CD14-positive monocyte (primary cell): Measurements from ENCODE around the gene TRIM40. TPM values are rescaled to one million over a fixed set of nuclear protein-coding genes. Genes with fewer than 3 reads are reported as not detected.

Experiments used
- DNase-seq, 3 donors: peaks; one replicate each; pipeline ENCODE4 v3.0.0-alpha.2; 2011 to 2022
- H2AFZ ChIP-seq: 2 replicates; pipeline ENCODE4 v1.6.0; 2012; ENCODE audit warnings: mild to moderate bottlenecking, low read depth, low read length, inconsistent platforms; ENCODE audit not compliant: insufficient read depth, poor library complexity, severe bottlenecking
- H3K27ac ChIP-seq, 2 donors: 1 replicate in 1 of 2; 2 replicates in 1 of 2; pipeline ENCODE4 v1.5.1; 2012 to 2013; ENCODE audit warnings: low read length in 2 of 2, control low read depth in 1 of 2, inconsistent platforms in 1 of 2, low read depth in 1 of 2, mild to moderate bottlenecking in 1 of 2
- H3K27me3 ChIP-seq, 2 donors: one replicate each; pipeline versions ENCODE4 v1.6.0 to v1.6.1; 2011 to 2013; ENCODE audit warnings: low read length in 2 of 2; ENCODE audit not compliant: control insufficient read depth in 2 of 2, insufficient read depth in 2 of 2
- H3K36me3 ChIP-seq, 2 donors: replicated peaks in 1 of 2; 1 replicate in 1 of 2; 2 replicates in 1 of 2; pipeline versions ENCODE4 v1.5.1 to v1.6.1; 2012 to 2013; ENCODE audit warnings: low read length in 2 of 2, control low read depth in 1 of 2, inconsistent platforms in 1 of 2, mild to moderate bottlenecking in 1 of 2; ENCODE audit not compliant: insufficient read depth in 2 of 2, control insufficient read depth in 1 of 2
- H3K4me1 ChIP-seq, 2 donors: 1 replicate in 1 of 2; 2 replicates in 1 of 2; pipeline versions ENCODE4 v1.5.1 to v1.6.1; 2012 to 2013; ENCODE audit warnings: low read length in 2 of 2, control low read depth in 1 of 2, inconsistent platforms in 1 of 2, mild to moderate bottlenecking in 1 of 2, moderate library complexity in 1 of 2; ENCODE audit not compliant: insufficient read depth in 2 of 2, control insufficient read depth in 1 of 2
- H3K4me2 ChIP-seq: replicated peaks from 2 replicates; pipeline ENCODE3; 2012; ENCODE audit warnings: low read length, moderate library complexity, mild to moderate bottlenecking; ENCODE audit not compliant: poor library complexity, severe bottlenecking; ENCODE audit errors: extremely low read depth
- H3K4me3 ChIP-seq, 3 experiments: fragments of 200-600 bp in 1 of 3; sonication (generic) in 1 of 3; replicated peaks in 1 of 3; 1 replicate in 2 of 3; 2 replicates in 1 of 3; pipeline ENCODE4 v1.5.1; 2011 to 2013; ENCODE audit warnings: low read length in 3 of 3, mild to moderate bottlenecking in 3 of 3, control low read depth in 2 of 3, low read depth in 2 of 3, inconsistent platforms in 1 of 3, moderate library complexity in 1 of 3
- H3K79me2 ChIP-seq: 2 replicates; pipeline ENCODE4 v1.6.0; 2012; ENCODE audit warnings: mild to moderate bottlenecking, control low read depth, inconsistent platforms, low read length, moderate library complexity; ENCODE audit not compliant: insufficient read depth
- H3K9ac ChIP-seq: 2 replicates; pipeline ENCODE4 v1.6.0; 2017; ENCODE audit warnings: low read length, mild to moderate bottlenecking; ENCODE audit not compliant: insufficient read depth, poor library complexity, severe bottlenecking
- H3K9me3 ChIP-seq, 2 donors: replicated peaks in 1 of 2; 1 replicate in 1 of 2; 2 replicates in 1 of 2; pipeline versions ENCODE4 v1.5.1 to v1.6.1; 2012 to 2013; ENCODE audit warnings: low read length in 2 of 2, control low read depth in 1 of 2; ENCODE audit not compliant: control insufficient read depth in 1 of 2, insufficient read depth in 1 of 2
- H4K20me1 ChIP-seq: 2 replicates; pipeline ENCODE4 v1.6.0; 2012; ENCODE audit warnings: mild to moderate bottlenecking, low read length, control low read depth, moderate library complexity; ENCODE audit not compliant: insufficient read depth
- H3K27ac Mint-ChIP-seq, 7 donors: one replicate each; pipeline ENCODE4 v1.8.0; 2020; ENCODE audit warnings: mild to moderate bottlenecking in 7 of 7, mixed read lengths in 7 of 7, moderate library complexity in 6 of 7, inconsistent platforms in 2 of 7
- H3K27me3 Mint-ChIP-seq, 3 donors: one replicate each; pipeline ENCODE4 v1.8.0; 2021 to 2022; ENCODE audit warnings: low read depth in 3 of 3, mild to moderate bottlenecking in 3 of 3, mixed read lengths in 3 of 3, moderate library complexity in 3 of 3, inconsistent platforms in 1 of 3
- H3K36me3 Mint-ChIP-seq, 2 donors: one replicate each; pipeline ENCODE4 v1.8.0; 2020; ENCODE audit warnings: mixed read lengths in 2 of 2, inconsistent platforms in 1 of 2, mild to moderate bottlenecking in 1 of 2
- H3K4me1 Mint-ChIP-seq: one replicate; pipeline ENCODE4 v1.8.0; 2020; ENCODE audit warnings: mild to moderate bottlenecking, mixed read lengths
- H3K4me3 Mint-ChIP-seq, 2 donors: one replicate each; pipeline ENCODE4 v1.8.0; 2020; ENCODE audit warnings: mild to moderate bottlenecking in 2 of 2, mixed read lengths in 2 of 2, moderate library complexity in 1 of 2
- H3K9me3 Mint-ChIP-seq, 7 donors: one replicate each; pipeline ENCODE4 v1.8.0; 2020 to 2022; ENCODE audit warnings: mixed read lengths in 7 of 7, mild to moderate bottlenecking in 6 of 7, moderate library complexity in 6 of 7, inconsistent platforms in 2 of 7
- CTCF ChIP-seq: fragments of 200-600 bp; IDR thresholded peaks from one replicate; pipeline ENCODE4 v1.8.0; 2022; ENCODE audit warnings: antibody characterized with exemption, mild to moderate bottlenecking
- WGBS: methylation state at CpG from one replicate; pipeline ENCODE4 v1.1.5; 2013; ENCODE audit warnings: missing lambda C conversion rate; ENCODE audit not compliant: insufficient coverage; 5-methylcytosine and 5-hydroxymethylcytosine counted together
- intact Hi-C, 2 donors: fragments of 100-400 bp; cut with micrococcal nuclease; formaldehyde crosslinking; loops; one replicate each; pipeline versions ENCODE4 v1.15.0 to v1.15.1; 2023
- polyA plus RNA-seq, 3 donors: library from polyadenylated mRNA; depleted of rRNA in 1 of 3; unstranded in 2 of 3; stranded (reverse) in 1 of 3; fragments of 300-500 nt in 2 of 3; fragments of >200 nt in 1 of 3; fragmentation: Illumina TruSeq in 2 of 3; gene quantifications; 1 replicate in 2 of 3; 2 replicates in 1 of 3; pipeline ENCODE4 v1.2.3, GENCODE V29; 2012 to 2021

TRIM40 gene
- polyA plus RNA-seq, 3 donors = not detected

- intact Hi-C loops = no loop called here
- Histone ChIP-seq H3K27me3 (no peaks in the 10 kb centered on the region), H3K4me1 (peaks cover 0 to 3% of the 10 kb centered on the region in 2 donors), H4K20me1 (peaks cover 77% of the 10 kb centered on the region), H3K9ac (no peak overlapping the region), H3K79me2 (peaks cover 22% of the 10 kb centered on the region), H3K36me3 (peaks cover 74 to 93% of the 10 kb centered on the region in 2 donors), H2AFZ (no peak overlapping the region), H3K4me2 (no peak overlapping the region), H3K4me3 (no peak overlapping the region), H3K27ac (peak overlapping the region in 1 of 2 donors; percentile 23), H3K9me3 (no peaks in the 10 kb centered on the region)
- DNase-seq = no peak
- Mint-ChIP-seq H3K36me3 (peaks cover 75 to 95% of the 10 kb centered on the region in 2 donors), H3K9me3 (no peaks in the 10 kb centered on the region), H3K27ac (peak overlapping the region in 4 of 7 donors; percentile 21 to 74 (median 56)), H3K4me3 (no peak overlapping the region), H3K4me1 (peaks cover 6% of the 10 kb centered on the region), H3K27me3 (no peaks in the 10 kb centered on the region)
- 95% methylated on average over 2 of the region's 8 CpGs for WGBS
- no peak for TF ChIP-seq CTCF
Observed at GRCh38 chr6:30194797-30195690, 59.1 kb downstream of the TRIM40 start.

GRCh38 chr6:30195951-30196350, 60.0 kb downstream of the TRIM40 start:
- H3K4me1 Mint-ChIP-seq = peaks cover 15% of the 10 kb centered on the region
- DNase-seq = no peak
- no peaks in the 10 kb centered on the region for H3K27me3 ChIP-seq
- H3K79me2 ChIP-seq = peaks cover 31% of the 10 kb centered on the region
- H3K4me3 ChIP-seq = no peak overlapping the region
- peaks cover 9 to 12% of the 10 kb centered on the region in 2 donors for H3K4me1 ChIP-seq
- H3K4me2 ChIP-seq = no peak overlapping the region
- H3K36me3 Mint-ChIP-seq = peaks cover 71 to 95% of the 10 kb centered on the region in 2 donors
- peaks cover 0 to 3% (median 0%) of the 10 kb centered on the region in 7 donors for H3K9me3 Mint-ChIP-seq
- no peak overlapping the region for H2AFZ ChIP-seq
- peak overlapping the region in 1 of 7 donors; percentile 67 for H3K27ac Mint-ChIP-seq
- H3K9ac ChIP-seq = no peak overlapping the region
- 100% methylated on average over 1 of the region's 1 CpG for WGBS
- intact Hi-C loops = no loop called here
- H3K36me3 ChIP-seq = peaks cover 66 to 91% of the 10 kb centered on the region in 2 donors
- H3K4me3 Mint-ChIP-seq = no peak overlapping the region
- H4K20me1 ChIP-seq = peaks cover 74% of the 10 kb centered on the region
- peaks cover 0 to 2% (median 0%) of the 10 kb centered on the region in 3 donors for H3K27me3 Mint-ChIP-seq
- H3K27ac ChIP-seq = no peak overlapping the region
- H3K9me3 ChIP-seq = no peaks in the 10 kb centered on the region
- no peak for TF ChIP-seq CTCF
